NT2/D1 (cell line): ENCODE results near the gene ASRGL1.

Experiments used
- YY1 ChIP-seq: IDR thresholded peaks from 2 replicates; pipeline ENCODE4 v1.6.1; 2011; ENCODE audit not compliant: insufficient read length, insufficient read depth
- ZNF274 ChIP-seq: IDR thresholded peaks from 2 replicates; pipeline ENCODE4 v1.6.1; 2011; ENCODE audit warnings: mild to moderate bottlenecking, low read depth, low read length

DNA sequence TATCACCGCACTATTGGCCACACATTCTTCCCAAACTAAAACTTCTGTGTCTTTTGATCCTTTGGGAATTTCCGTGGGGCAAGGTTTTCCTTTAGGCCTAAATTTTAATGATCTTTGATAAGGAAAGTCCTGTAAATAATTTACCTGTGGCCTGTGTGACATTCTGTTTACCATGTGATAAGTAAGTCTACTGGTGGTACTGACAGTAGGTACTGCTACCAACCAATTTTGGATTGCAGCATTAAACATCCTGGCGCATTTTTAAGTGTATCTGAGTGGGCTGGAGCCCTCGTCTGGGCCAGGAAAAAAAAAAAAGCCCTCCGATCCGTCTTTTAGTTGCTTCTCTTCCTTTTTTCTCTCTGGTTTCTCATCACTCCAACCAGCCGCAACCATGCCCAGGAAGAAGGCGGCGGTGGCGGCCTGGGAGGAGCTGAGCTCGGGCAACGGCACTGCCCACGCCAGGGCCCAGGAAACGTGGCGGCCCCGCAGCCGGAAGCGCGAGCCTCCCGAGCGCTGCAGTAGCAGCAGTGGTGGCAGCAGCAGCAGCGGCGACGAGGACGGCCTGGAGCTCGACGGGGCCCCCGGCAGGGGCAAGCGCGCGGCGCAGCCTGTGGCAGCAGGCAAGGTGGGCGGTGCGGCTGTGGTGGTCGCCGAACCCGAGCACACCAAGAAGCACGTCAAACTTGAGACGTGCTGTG lies 33.6 kb downstream of the ASRGL1 start:
- TF ChIP-seq YY1 (no peak), ZNF274 (no peak)
